ENCODE results near the gene TFCP2L1. TPM values are rescaled to one million over a fixed set of nuclear protein-coding genes. Genes with fewer than 3 reads are reported as not detected.

The TFCP2L1 gene
- polyA plus RNA-seq, 3 donors: 0.03 to 0.24 TPM; not detected in 1

GRCh38 chr2:121247971-121248370 is 37.0 kb downstream of the TFCP2L1 start:
- H3K79me2 ChIP-seq (ENCODE audit: insufficient read depth, low read length): no peaks in the 10 kb centered on the region
- Mint-ChIP-seq H3K27ac (peak overlapping the region in 1 of 7 donors; percentile 8), H3K4me1 (no peaks in the 10 kb centered on the region), H3K36me3 (no peaks in the 10 kb centered on the region), H3K9me3 (peaks cover 0 to 2% (median 0%) of the 10 kb centered on the region in 7 donors), H3K27me3 (ENCODE audit: low read depth in 3 of 3) (peaks cover 0 to 5% (median 1%) of the 10 kb centered on the region in 3 donors), H3K4me3 (no peak overlapping the region)
- H2AFZ ChIP-seq (ENCODE audit: insufficient read depth, low read depth, low read length, poor library complexity, severe bottlenecking): no peak overlapping the region
- H3K4me2 ChIP-seq (replicated peaks; ENCODE audit: extremely low read depth, low read length, poor library complexity, severe bottlenecking): no peak overlapping the region
- H3K9ac ChIP-seq (ENCODE audit: insufficient read depth, low read length, poor library complexity, severe bottlenecking): no peak overlapping the region
- DNase-seq: no peak
- no peak for TF ChIP-seq CTCF (IDR thresholded peaks at IDR 0.05)
- H4K20me1 ChIP-seq (ENCODE audit: insufficient read depth, low read length): no peaks in the 10 kb centered on the region
- H3K27me3 ChIP-seq (ENCODE audit: control insufficient read depth in 2 of 2, insufficient read depth in 2 of 2, low read length in 2 of 2): no peaks in the 10 kb centered on the region
- 97% methylated on average over 5 of the region's 5 CpGs for WGBS (ENCODE audit: insufficient coverage)
- H3K4me1 ChIP-seq (ENCODE audit: control insufficient read depth in 1 of 2, insufficient read depth in 2 of 2, low read length in 2 of 2): no peaks in the 10 kb centered on the region
- intact Hi-C loops (cut with micrococcal nuclease): no loop called here
- H3K27ac ChIP-seq (ENCODE audit: low read depth in 1 of 2, low read length in 2 of 2): no peak overlapping the region
- no peaks in the 10 kb centered on the region for H3K36me3 ChIP-seq (replicated peaks in 1 of 2; ENCODE audit: control insufficient read depth in 1 of 2, insufficient read depth in 2 of 2, low read length in 2 of 2)
- H3K4me3 ChIP-seq (replicated peaks in 1 of 3; ENCODE audit: low read depth in 2 of 3, low read length in 3 of 3): no peak overlapping the region
- no peaks in the 10 kb centered on the region for H3K9me3 ChIP-seq (replicated peaks in 1 of 2; ENCODE audit: control insufficient read depth in 1 of 2, insufficient read depth in 1 of 2, low read length in 2 of 2)

GRCh38 chr2:121247534-121247933 is 37.5 kb downstream of the TFCP2L1 start:
- H3K4me2 ChIP-seq (replicated peaks; ENCODE audit: extremely low read depth, low read length, poor library complexity, severe bottlenecking): no peak overlapping the region
- no peak for DNase-seq
- no peak overlapping the region for H2AFZ ChIP-seq (ENCODE audit: insufficient read depth, low read depth, low read length, poor library complexity, severe bottlenecking)
- H3K4me1 ChIP-seq (ENCODE audit: control insufficient read depth in 1 of 2, insufficient read depth in 2 of 2, low read length in 2 of 2): no peaks in the 10 kb centered on the region
- H3K27me3 ChIP-seq (ENCODE audit: control insufficient read depth in 2 of 2, insufficient read depth in 2 of 2, low read length in 2 of 2): no peaks in the 10 kb centered on the region
- H3K9ac ChIP-seq (ENCODE audit: insufficient read depth, low read length, poor library complexity, severe bottlenecking): no peak overlapping the region
- no peak overlapping the region for H3K4me3 ChIP-seq (replicated peaks in 1 of 3; ENCODE audit: low read depth in 2 of 3, low read length in 3 of 3)
- no peak overlapping the region for H3K4me3 Mint-ChIP-seq
- H3K79me2 ChIP-seq (ENCODE audit: insufficient read depth, low read length): no peaks in the 10 kb centered on the region
- 100% methylated on average over 1 of the region's 4 CpGs for WGBS (ENCODE audit: insufficient coverage)
- no peak for TF ChIP-seq CTCF (IDR thresholded peaks at IDR 0.05)
- peaks cover 0 to 5% (median 5%) of the 10 kb centered on the region in 3 donors for H3K27me3 Mint-ChIP-seq (ENCODE audit: low read depth in 3 of 3)
- H3K27ac Mint-ChIP-seq: no peak overlapping the region
- intact Hi-C loops (cut with micrococcal nuclease): no loop called here
- no peaks in the 10 kb centered on the region for H3K9me3 ChIP-seq (replicated peaks in 1 of 2; ENCODE audit: control insufficient read depth in 1 of 2, insufficient read depth in 1 of 2, low read length in 2 of 2)
- no peaks in the 10 kb centered on the region for H3K36me3 ChIP-seq (replicated peaks in 1 of 2; ENCODE audit: control insufficient read depth in 1 of 2, insufficient read depth in 2 of 2, low read length in 2 of 2)
- peaks cover 0 to 2% (median 0%) of the 10 kb centered on the region in 7 donors for H3K9me3 Mint-ChIP-seq
- H3K36me3 Mint-ChIP-seq: no peaks in the 10 kb centered on the region
- no peaks in the 10 kb centered on the region for H4K20me1 ChIP-seq (ENCODE audit: insufficient read depth, low read length)
- no peak overlapping the region for H3K27ac ChIP-seq (ENCODE audit: low read depth in 1 of 2, low read length in 2 of 2)
- no peaks in the 10 kb centered on the region for H3K4me1 Mint-ChIP-seq

All from CD14-positive monocyte (primary cell).